ENCODE measurements around the gene TRERF1.

GRCh38 chr6:42177514-42178364 is 274.0 kb downstream of the TRERF1 start:
- TF ChIP-seq CTCF (IDR thresholded peaks at IDR 0.05) (no peak), POLR2A (IDR thresholded peaks at IDR 0.05) (no peak)
